NT2/D1 (cell line): ENCODE data around the gene HOXA5.

Source experiments
- DNase-seq: peaks from one replicate; pipeline ENCODE4 v3.0.0-alpha.2; 2011; ENCODE audit warnings: low read depth, low spot score
- H3K27me3 ChIP-seq: 2 replicates; pipeline ENCODE4 v1.6.0; 2011; ENCODE audit warnings: mild to moderate bottlenecking; ENCODE audit not compliant: insufficient read length, insufficient read depth
- H3K36me3 ChIP-seq: 2 replicates; pipeline ENCODE4 v1.6.1; 2011; ENCODE audit warnings: mild to moderate bottlenecking, low read length, mixed read lengths; ENCODE audit not compliant: insufficient read depth, insufficient read length
- H3K4me1 ChIP-seq: 2 replicates; pipeline ENCODE4 v1.5.1; 2011; ENCODE audit not compliant: insufficient read depth, insufficient read length
- H3K4me3 ChIP-seq: 2 replicates; pipeline ENCODE4 v1.5.1; 2011; ENCODE audit warnings: low read depth; ENCODE audit not compliant: insufficient read length
- H3K9ac ChIP-seq: 2 replicates; pipeline ENCODE4 v1.6.0; 2011; ENCODE audit warnings: low read depth; ENCODE audit not compliant: insufficient read length
- H3K9me3 ChIP-seq: 2 replicates; pipeline ENCODE4 v1.5.1; 2011; ENCODE audit warnings: mild to moderate bottlenecking, low read length; ENCODE audit not compliant: insufficient read depth
- SUZ12 ChIP-seq: IDR thresholded peaks from 2 replicates; pipeline ENCODE4 v1.6.1; 2011; ENCODE audit not compliant: insufficient read length, insufficient read depth; ENCODE audit errors: extremely low read depth
- YY1 ChIP-seq: IDR thresholded peaks from 2 replicates; pipeline ENCODE4 v1.6.1; 2011; ENCODE audit not compliant: insufficient read length, insufficient read depth
- ZNF274 ChIP-seq: IDR thresholded peaks from 2 replicates; pipeline ENCODE4 v1.6.1; 2011; ENCODE audit warnings: mild to moderate bottlenecking, low read depth, low read length

The HOXA5 gene

DNA sequence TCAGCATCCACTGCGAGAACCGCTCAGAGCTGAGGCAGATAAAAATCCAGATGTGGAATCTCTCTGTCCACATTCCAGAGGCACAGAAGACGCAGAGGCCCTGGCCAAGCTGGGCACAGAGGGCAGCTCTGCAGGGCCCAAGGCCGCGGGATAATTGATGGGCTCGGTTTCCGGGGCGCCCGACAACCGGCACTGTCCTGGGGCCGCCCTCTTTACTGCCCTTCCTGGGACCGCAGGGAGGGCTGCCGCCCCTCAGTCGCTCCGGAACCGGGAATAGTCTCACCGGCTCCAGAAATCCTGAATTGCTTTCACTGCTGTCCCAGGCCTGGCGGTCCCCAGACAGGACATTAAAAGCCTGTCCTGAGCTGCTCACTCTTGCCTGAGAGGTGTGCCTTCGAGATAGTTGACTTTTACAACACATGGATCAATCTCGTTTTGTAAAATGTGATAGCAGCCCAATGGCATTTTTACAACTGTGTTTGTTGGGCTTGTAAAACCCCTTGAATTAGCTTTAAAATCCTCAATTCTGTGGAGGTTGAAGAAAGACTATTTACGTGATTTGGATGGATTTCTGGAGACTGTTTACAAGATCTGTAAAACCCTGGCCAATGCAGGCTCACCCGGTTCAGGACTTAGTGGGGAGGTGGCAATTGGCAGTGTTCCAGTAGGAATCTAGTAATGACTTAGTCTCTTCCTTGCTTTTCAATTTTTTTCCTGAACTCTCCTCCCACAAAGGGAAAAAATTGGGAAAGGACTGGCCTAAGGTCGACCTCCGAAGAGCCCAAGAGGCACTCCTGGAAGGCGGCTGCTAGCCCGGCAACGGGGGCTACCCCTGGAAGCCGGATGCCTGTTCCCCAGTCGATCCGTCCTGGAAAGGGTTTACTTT, 5.5 kb upstream of the HOXA5 start:
- Histone ChIP-seq H3K9ac (no peak overlapping the region), H3K4me1 (peaks cover 3% of the 10 kb centered on the region), H3K4me3 (no peak overlapping the region), H3K9me3 (no peaks in the 10 kb centered on the region; the same call in 1 of the 2 replicates), H3K27me3 (peaks cover 100% of the 10 kb centered on the region), H3K36me3 (no peaks in the 10 kb centered on the region)
- DNase-seq = no peak
- TF ChIP-seq SUZ12 (no peak), YY1 (no peak), ZNF274 (no peak)

DNA sequence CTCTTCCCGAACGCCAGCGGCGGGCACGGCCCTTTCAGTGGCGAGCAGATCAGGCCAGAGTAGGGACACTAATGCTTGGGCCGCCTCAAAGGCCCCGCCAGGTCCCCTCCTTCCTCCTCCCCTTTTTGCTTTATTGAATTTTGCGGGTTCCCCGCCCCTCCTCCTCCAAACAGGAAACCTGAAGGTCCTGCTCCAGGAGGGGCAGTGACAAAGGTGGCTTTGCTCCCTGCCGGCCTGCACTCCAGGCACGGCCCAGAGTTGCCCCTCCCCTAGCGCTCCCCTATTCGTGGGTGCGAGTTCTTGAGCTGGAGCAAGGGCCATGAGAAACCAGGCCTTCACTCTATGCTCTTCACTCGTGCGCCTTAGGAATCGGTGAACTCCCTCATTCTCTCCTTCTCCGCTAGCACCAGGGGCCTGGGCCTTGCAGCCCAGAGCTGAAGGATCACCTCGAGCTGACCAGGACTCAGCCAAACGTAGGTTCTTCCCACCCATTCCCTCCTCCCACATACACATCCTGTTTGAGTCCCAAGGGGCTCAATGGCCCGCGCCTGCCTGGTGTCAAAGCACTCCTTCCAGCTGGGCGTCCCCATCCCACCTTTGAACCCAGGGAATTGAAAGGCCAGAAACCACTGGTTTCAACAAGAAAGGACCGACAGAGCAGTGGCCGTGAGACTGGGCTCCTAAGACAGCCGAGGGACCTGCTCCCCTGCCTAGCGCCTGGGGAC, 4.7 kb upstream of the HOXA5 start:
- H3K9me3 ChIP-seq = no peaks in the 10 kb centered on the region; the same call in 1 of the 2 replicates
- no peak for DNase-seq
- H3K9ac ChIP-seq = peak overlapping the region; percentile 21
- H3K27me3 ChIP-seq = peaks cover 99% of the 10 kb centered on the region
- no peaks in the 10 kb centered on the region for H3K36me3 ChIP-seq
- H3K4me1 ChIP-seq = peaks cover 3% of the 10 kb centered on the region
- TF ChIP-seq ZNF274 (no peak), YY1 (no peak), SUZ12 (no peak)
- no peak overlapping the region for H3K4me3 ChIP-seq

DNA sequence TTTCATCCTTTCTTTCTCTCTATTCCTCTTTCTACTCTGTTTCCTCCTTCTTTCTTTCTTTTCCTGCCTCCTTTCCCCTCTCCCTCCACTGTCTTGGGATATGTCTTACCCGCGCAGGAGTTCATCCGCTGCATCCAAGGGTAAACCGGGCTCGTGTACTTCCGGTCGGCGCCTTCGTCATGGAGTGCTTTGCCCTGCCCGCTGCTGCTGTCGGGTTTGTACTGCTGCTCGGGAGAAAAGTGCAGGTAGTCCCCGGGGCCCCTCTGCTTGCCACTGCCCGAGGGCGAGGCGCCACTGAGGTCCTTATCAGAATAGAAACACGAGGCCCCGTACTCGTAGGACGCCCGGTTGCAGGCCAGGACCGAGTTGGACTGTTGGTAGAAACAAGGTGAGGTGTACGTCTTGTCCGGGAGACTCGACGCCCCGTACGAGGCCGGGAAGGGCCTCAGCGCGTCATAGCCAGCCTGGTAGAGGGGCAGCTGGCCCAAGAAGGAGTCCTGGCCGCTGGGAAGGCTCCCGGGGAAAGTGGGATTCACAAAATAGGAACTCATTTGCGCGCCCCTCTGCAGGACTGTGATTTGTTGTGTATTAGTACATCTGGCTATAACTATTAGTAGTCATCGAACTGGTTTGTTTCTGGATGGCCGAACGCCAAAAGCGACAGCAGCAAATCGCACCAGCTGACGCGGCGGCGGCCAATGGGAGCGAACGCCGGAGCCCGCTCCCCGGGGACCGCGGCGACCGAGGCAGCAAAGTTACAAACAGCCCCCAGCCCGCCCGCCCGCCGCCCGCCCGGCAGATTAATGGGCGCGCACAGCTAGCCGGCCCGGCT, 3.9 kb upstream of the HOXA5 start, which contains the start of gene HOXA6:
Gene HOXA6, minus strand, starts transcription at position 576 of the 832 bp plus-strand sequence. Its CDS starts 25 bp downstream, at position 551.
- no peak for DNase-seq
- TF ChIP-seq YY1 (no peak), ZNF274 (no peak), SUZ12 (no peak)
- Histone ChIP-seq H3K9me3 (no peaks in the 10 kb centered on the region; the same call in 1 of the 2 replicates), H3K27me3 (peaks cover 99% of the 10 kb centered on the region), H3K4me3 (no peak within 1 kb of the TSS), H3K4me1 (peaks cover 3% of the 10 kb centered on the region), H3K36me3 (no peaks in the 10 kb centered on the region), H3K9ac (peak within 1 kb of the TSS; percentile 21)

DNA sequence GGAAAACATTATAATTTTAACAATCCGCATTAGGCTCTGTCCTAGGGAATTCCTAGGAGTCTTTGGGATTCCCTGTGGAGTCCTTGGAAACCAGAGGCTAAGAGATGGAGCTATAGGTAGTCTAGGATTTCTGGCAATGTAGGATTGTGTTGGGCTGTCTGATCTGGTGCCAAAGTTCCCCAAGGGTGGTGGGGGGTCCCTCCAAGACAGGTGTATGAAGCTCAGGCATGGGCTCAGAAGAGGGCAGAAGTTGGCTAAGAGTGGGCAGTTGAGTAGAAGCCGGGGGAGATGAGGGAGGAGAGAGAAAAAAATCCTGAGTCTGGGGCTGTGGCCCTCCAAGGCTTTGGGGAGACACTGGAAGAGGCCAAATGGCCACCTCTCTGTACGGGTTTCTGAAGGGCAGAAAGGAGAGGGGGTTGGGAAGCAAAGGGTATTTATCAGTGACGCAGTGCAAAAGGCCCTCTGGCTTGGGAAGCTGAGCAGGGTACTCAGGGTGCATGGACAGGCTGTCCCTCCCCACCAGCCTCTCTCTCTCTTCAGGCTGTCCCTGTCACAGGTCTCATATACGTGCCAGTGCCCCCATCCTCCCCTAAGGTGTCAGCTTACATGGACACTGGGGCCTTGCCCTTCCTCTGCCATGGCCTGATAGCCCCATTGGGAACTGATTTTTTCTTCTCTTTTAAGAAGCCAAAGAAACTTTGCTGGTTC, 3.2 kb upstream of the HOXA5 start:
- TF ChIP-seq YY1 = no peak
- TF ChIP-seq SUZ12 = no peak
- no peak for TF ChIP-seq ZNF274
- Histone ChIP-seq H3K36me3 (no peaks in the 10 kb centered on the region), H3K4me3 (no peak overlapping the region), H3K4me1 (peaks cover 3% of the 10 kb centered on the region), H3K27me3 (peaks cover 99% of the 10 kb centered on the region), H3K9ac (no peak overlapping the region), H3K9me3 (no peaks in the 10 kb centered on the region; the same call in 1 of the 2 replicates)
- no peak for DNase-seq

DNA sequence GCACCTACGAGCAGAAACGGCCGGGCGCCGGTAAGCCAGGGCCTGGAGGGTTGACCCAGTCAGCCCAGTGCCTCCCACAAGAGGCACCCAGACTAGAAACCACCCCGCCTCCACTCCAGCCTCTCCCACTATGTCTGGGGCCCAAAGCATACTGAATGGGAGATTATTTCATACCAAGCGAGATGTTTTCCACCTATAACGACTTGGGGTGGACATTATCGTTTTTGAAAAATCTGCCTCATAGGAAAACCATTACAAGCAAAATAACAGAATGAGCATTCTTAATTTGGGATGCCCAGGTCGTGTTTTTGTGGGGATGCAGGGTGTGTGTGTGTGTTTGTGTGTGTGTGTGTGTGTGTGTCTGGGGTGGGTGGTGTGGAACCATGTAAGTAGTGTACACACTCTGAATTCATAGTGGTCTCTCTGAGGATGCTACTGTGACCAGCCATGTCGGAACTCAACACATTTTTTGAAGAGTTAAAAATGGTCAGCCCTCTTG, 2.5 kb upstream of the HOXA5 start:
- TF ChIP-seq YY1 = no peak
- no peak for TF ChIP-seq SUZ12
- TF ChIP-seq ZNF274 = no peak
- Histone ChIP-seq H3K4me1 (no peaks in the 10 kb centered on the region), H3K4me3 (no peak overlapping the region), H3K27me3 (peaks cover 99% of the 10 kb centered on the region), H3K36me3 (no peaks in the 10 kb centered on the region), H3K9ac (no peak overlapping the region), H3K9me3 (no peaks in the 10 kb centered on the region; the same call in 1 of the 2 replicates)
- no peak for DNase-seq

DNA sequence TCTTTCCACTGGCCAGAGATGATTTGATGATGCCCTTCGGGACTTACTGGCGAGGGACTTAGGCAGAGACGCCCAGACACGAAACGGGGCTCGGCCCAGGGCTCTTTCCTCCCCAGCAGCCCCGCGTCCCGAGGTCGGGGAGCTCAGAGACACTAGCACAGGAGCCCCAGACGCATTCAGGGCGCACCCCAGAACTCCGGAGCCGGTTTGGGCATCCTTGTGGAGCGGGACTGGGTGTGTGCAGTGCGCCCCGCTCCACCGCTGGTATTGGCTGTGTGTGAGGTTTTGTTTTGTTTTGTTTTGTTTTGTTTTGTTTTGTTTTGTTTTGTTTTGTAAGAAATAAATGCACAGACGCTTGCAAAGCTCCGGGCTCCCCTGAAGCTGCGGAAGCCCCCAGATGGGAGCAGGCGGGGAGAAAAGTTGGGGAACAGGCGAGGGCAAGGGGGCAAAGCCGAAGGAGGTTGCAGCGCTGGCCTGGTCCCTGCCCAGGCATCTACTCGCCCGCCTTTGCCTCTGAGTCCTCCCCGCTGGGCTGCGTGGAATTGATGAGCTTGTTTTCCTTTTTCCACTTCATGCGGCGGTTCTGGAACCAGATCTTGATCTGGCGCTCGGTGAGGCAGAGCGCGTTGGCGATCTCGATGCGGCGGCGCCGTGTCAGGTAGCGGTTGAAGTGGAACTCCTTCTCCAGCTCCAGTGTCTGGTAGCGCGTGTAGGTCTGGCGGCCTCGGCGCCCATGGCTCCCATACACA, 1.9 kb upstream of the HOXA5 start:
- H3K36me3 ChIP-seq = no peaks in the 10 kb centered on the region
- no peaks in the 10 kb centered on the region for H3K4me1 ChIP-seq
- H3K9ac ChIP-seq = no peak overlapping the region

More for the DNA sequence above, 1.9 kb upstream of the HOXA5 start:
- no peak for DNase-seq
- no peaks in the 10 kb centered on the region; the same call in 1 of the 2 replicates for H3K9me3 ChIP-seq
- H3K4me3 ChIP-seq = no peak overlapping the region
- TF ChIP-seq YY1 (no peak), ZNF274 (no peak), SUZ12 (no peak)
- peaks cover 99% of the 10 kb centered on the region for H3K27me3 ChIP-seq
